ENCODE data around the gene ELL2.

The ELL2 gene

DNA sequence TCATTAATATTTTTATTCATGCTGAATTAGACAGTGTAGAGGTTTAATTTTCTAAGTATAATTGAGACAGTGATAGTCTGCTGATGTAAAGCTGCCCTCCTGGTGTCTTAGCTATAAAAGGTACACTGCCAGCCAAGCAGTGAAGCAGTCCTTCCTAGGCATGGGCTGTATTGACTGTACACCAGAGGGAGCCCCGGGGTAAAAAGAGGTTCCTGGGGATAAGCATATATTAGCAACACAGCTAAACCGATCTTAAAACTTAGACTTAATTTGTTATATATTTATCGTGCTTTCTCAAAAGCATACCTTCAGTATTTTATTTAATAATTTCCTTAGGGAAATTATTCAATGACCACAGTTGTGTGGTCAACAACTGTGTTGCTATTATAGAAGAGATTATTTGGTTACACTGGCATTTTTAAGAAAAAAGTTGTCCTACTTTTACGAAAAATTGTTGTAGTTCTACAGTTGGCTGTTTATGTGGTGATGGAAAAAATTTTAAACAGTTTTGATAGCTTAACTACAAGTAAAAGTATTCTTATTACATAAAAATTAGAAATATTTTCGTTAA, 68.8 kb downstream of the ELL2 start:
- H3K27ac ChIP-seq: no peak overlapping the region
- no peak overlapping the region for H3K4me3 ChIP-seq

DNA sequence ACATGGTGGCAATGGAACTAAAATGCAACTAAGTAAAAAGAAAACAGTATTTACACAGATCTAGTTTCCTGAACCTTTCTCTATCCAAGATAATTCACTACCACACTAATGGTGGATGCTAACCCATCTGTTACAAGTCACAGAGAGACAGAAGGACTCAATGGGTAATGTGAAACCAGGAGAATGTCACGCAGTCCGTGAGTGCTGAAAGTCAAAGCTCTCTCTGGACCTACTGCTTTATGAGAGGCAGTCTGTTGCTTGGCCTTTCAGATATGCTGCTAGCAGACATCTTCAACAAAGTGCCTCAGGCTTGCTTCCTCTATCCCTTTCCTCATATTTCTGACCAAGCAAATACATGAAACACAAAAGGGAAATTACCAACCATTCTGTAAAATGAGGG, 70.2 kb downstream of the ELL2 start:
- H3K4me3 ChIP-seq: no peak overlapping the region
- H3K27ac ChIP-seq: no peak overlapping the region

DNA sequence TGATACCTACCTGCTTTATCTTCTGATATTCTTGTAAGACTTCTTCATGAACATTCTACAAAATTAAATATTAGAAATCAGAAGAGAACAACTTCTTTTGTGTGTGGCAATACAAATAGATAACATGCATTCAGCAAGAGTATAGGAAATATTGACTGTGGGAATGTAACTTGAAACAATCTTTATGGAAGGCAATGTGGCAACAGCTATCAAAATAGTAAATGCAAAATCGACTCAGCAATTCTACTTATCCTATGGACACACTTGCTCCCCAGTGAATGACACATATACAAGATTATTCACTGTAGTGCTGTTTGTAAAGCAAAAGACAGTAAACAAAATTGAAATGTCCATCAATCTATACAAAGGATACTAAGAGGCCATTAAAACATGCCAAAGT, 72.6 kb downstream of the ELL2 start:
- Histone ChIP-seq H3K4me3 (no peak overlapping the region), H3K27ac (no peak overlapping the region)

DNA sequence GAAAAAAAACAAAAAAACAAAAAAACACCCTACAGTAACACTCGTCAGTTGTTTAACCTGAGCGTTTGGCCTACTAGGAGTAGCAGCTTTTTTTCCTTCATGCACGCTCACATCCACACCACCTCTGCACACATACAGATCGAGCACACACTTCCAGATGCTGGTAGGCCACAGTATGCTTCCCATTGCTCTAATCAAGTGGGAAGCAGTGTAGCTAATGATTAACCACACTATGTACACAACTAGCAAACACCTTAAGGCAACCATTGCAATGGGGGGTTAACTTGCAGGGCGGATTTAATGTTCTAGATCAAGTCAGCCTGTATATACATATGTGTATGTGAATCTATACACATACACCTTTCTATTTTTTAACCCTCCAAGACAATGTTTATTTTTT, 73.7 kb downstream of the ELL2 start:
- H3K4me3 ChIP-seq: no peak overlapping the region
- H3K27ac ChIP-seq: no peak overlapping the region

DNA sequence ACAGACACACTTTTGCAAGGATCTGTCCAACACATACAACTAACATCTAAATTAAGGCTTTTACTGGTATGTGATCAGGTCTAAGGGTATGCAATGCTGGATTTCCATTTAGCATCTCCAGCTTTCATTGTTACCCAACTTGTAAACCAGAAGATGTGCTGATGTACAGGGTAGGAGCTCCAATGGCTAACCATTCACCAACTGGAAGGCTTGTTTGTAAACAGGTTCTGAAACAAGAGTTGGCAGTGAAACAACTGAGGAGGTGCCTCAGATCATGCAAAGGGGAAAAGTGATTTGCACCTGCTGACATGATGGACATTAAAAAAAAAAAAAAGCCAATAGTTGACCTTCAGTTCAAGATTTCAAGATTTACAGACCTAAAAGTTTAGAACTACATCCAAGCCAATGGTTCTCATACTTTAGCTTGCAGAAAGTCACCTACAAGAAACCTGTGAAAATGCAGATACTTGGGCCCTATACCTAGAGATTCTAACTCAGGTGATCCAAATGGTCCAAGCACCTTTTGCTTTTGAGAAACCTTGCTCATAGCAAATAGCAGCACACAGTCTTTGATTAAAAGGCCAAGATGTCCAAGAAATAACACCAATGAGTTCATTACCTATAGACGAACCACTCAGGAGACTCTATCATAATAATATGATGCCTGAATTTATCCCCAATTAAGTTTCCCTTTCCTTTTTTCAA, 75.2 kb downstream of the ELL2 start:
- no peak overlapping the region for H3K27ac ChIP-seq
- no peak overlapping the region for H3K4me3 ChIP-seq

DNA sequence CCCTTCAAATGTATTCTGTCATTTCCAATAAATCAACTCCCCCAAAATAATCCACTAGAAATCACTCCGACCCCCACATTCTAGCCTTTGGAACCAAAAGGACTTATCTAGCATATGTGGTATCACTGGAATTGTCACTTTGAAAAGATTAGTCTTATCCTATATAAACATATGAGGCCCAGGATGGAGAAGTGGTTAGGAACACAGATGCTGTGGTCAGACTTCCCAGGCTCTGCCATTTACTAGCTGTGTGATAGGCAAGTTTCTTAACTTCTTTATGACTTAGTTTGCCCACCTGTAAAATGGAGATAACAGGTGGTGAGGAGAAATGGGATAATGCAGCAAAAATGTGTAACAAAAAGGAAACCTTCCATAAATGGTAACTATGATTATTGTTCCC, 77.1 kb downstream of the ELL2 start:
- Histone ChIP-seq H3K27ac (peak overlapping the region in 16 of 21 experiments; percentile 10 to 67 (median 51)), H3K4me3 (no peak overlapping the region)

DNA sequence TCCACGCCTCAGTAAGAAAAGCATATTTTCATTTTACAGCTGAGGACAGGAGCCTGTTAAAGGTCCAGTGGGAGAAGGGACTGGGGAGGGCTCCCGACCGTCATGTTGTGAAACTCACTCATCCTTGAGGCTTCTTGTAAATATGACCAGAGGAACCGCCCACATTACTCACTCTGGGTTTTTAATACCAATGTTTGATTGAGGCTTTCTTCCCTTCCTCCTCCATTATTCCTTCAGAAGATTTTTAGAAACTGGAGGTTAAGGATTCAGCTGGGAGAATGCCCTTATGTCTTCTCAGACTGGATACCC, 77.7 kb downstream of the ELL2 start:
- H3K27ac ChIP-seq: peak overlapping the region in 17 of 21 experiments; percentile 10 to 67 (median 50)

DNA sequence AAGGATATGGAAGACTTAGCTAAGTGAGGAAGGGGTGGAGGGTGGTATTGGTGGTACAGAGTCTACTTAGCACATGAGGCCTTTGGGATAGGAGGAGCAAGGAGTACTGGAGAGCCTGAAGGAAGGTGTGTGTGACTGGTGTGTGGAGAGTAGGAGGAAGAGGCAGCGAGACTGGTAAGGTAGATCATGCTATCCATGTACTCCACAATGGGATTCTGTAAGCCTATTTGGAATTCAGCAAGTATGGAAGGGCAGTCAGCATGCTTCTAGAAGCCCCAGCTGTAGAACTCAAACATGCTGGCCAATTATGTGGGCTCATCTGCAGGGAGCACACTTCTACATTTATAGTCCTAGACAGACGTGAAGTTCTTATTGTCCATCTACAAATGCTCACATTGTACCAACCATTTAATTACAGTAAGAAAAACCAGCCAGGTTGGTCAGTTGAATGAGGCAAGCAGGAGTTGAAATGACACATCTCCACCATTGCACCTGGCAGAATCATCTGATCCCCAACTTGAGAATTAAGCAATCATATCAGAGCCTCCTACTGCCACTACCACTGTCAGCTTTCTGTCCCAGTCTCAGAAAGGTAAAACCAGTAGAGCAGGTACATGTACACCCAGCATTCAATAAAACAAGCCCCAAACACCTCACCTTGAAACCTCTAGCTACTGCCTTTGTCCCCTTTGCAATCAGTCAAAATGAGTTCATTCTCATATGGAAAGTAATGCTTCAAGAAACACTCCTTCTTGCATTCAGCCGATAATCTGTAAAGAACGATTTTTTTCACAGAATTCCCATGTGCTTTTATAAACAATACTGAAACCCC, 78.2 kb downstream of the ELL2 start:
- no peak overlapping the region for H3K4me3 ChIP-seq
- H3K27ac ChIP-seq: peak overlapping the region in 17 of 21 experiments; percentile 18 to 67 (median 52)

More for the DNA sequence above, 77.7 kb downstream of the ELL2 start:
- no peak overlapping the region for H3K4me3 ChIP-seq

DNA sequence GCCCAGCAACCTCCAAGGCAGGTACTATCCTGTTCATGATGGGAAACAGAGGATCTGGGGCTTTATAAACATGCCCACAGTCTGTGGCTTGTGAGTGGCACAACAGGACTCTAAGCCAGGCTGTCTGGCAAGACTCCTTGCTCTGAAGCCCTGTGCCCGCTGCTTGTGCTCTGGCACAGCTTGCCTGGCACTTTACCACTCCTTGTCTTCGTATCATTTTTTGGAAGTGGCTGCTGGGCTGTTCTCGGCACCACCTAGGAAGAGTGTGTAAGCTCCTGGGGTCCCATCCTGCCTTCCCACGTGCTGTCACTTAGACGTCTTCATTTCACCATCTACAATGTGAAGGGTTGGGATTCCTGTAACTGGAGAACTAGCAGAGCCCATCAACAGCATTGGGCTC, 79.8 kb downstream of the ELL2 start:
- no peak overlapping the region for H3K4me3 ChIP-seq
- H3K27ac ChIP-seq: peak overlapping the region in 5 of 21 experiments; percentile 1 to 58 (median 54)

DNA sequence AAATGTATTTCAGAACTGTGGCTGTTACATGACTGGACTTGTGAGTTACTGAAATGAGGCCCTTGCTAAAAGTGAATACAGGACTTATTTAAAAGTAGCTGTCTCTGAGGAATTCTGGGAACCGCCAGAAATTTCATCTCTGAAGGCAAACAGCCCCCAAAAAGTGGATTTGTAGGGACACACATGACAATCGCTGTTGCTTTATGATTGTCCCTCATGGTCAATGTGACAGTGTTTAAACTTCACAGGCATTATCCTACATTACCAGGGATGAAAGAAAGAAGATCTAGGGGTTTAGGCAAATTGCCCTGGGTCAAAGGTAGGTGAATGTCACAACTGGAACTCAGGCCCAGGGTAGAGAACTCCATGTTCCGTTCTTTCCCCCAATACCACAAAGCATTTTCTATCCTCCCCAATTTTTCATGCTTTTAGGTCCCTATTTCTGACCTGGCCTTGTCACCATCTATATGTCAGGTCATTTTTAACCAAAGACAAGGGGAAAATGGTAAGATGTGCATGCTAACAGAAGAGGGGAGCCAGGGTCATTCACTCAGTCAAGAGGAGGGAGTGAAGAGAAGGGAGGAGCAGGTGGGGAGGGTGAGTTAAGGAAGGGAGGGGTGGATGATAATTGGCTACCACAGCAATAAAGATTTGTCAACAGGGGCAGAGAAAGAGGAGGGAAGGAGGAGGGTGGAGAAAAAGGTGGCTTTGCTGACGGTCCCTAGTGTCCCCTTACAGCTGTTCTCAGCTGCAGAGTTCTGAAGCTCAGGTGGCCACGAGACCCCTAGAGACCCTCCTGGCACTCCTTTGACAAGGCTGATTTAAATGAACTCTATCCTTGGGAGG, 81.3 kb downstream of the ELL2 start:
- Histone ChIP-seq H3K27ac (peak overlapping the region in 4 of 21 experiments; percentile 14 to 75 (median 58)), H3K4me3 (no peak overlapping the region)

DNA sequence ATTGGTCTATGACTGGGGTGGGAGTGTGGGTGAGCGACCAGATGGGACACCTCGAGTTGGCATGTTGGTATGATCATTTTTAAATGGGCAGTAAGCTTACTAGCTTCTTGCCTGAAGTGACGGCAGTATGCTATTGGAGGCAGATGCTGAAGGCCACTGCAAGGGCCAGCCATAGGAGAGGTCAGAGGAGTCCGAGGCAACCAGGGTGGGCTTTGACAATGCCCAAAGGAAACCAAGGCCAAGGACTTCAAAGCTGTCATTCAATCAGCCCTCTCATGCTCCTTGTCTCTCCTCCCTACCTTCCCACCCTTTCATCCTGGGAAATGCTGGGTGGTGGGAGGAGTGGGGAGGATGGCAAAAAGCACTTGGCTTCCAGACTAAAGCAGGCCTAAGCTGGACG, 82.0 kb downstream of the ELL2 start:
- H3K27ac ChIP-seq: peak overlapping the region in 5 of 21 experiments; percentile 14 to 75 (median 54)
- H3K4me3 ChIP-seq: no peak overlapping the region

DNA sequence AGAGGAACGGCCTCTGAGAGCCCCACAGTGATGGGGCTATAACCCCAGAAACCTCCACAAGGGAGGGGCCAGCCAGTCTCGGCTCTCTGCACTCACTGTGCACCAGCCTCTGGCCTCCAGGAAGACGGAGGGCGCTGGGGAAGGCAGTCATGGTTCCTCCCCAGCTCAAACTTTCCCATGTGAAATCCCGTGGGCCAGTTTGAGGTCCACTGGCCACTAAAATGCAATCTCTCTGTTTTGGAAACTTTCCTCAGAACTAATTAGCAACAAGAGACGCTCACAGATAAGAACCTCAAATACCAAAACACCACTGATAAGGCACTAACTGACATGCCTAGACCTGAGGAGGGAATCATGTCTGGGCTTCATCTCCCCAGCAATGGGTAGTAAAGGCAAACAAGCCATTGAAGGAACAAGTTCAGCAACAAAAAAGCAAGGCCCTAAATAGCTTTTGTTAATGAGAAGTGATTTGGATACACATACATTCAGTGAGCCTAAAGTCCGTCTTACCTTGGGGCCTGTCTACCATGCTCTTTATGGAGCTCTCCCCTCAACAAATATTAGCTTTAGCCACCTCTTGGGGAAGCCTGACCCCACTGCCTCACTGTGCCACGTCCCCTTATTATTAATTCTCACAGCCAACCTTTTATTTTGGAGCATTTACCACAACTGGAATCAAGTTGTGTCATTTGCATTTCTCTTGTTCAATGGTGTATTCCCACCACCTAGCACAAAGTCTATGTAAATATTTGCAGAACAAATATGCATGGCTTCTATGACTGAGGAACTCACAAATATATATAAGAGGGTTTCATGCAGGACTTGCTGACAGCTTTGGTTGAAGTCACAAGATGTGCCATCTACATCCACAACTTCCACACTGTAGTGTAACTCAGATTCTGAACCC, 83.0 kb downstream of the ELL2 start:
- Histone ChIP-seq H3K27ac (peak overlapping the region in 7 of 21 experiments; percentile 14 to 75 (median 51)), H3K4me3 (no peak overlapping the region)

DNA sequence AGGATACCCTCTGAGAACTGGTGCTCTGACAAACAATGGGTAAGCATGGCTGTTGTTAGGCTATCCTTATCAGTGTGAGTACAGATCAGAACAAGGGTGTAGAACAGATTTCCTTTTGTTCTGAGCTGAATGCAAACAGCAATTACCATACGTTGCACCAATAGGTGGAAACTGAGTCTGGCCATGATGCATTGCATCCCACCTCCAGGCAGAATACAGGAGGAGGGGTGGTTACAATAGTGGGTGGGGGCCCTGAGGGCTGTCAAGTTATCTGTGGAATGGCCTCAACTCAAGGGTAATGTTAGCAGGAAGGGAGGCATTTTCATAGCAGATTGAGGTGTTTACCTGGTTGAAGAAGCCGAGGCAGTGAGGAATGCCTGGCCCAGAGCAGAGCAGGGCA, 84.9 kb downstream of the ELL2 start:
- no peak overlapping the region for H3K27ac ChIP-seq
- no peak overlapping the region for H3K4me3 ChIP-seq

DNA sequence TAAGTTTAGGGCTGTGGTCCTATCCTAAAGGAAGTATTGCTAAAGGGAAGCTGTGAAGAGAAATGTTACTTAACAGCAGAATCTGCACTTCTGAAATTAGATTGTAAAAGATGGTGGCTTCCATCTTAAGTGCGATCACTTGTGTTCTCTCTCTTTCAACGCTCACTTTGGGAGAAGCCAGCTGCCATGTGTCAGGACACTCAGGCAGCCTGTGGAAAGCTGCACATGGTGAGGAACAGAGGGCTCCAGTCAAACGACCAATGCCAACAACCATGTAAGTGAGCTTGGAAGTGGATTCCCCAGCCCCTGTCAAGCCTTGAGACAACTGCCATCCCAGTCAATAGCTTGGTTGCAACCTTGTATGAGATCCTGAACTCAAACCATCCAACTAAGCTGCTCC, 87.4 kb downstream of the ELL2 start:
- no peak overlapping the region for H3K27ac ChIP-seq
- H3K4me3 ChIP-seq: no peak overlapping the region

DNA sequence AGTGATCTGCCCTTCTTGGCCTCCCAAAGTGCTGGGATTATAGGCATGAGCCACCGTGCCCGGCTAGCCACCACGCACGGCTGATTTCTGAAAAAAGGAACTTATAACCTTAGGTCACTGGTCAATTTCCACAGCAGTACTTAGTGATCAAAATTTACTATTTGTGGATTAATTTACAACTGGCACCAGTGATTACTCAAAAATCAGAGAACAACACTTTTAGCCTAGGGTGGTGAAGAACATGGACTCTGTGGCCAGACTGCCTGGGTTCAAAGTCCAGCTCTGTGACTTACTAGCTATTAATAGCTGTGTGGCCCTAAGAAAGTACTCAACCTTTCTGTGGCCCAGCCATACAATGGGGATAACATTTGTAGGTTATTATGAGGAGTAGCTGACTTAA, 88.3 kb downstream of the ELL2 start:
- H3K4me3 ChIP-seq: no peak overlapping the region
- H3K27ac ChIP-seq: no peak overlapping the region

DNA sequence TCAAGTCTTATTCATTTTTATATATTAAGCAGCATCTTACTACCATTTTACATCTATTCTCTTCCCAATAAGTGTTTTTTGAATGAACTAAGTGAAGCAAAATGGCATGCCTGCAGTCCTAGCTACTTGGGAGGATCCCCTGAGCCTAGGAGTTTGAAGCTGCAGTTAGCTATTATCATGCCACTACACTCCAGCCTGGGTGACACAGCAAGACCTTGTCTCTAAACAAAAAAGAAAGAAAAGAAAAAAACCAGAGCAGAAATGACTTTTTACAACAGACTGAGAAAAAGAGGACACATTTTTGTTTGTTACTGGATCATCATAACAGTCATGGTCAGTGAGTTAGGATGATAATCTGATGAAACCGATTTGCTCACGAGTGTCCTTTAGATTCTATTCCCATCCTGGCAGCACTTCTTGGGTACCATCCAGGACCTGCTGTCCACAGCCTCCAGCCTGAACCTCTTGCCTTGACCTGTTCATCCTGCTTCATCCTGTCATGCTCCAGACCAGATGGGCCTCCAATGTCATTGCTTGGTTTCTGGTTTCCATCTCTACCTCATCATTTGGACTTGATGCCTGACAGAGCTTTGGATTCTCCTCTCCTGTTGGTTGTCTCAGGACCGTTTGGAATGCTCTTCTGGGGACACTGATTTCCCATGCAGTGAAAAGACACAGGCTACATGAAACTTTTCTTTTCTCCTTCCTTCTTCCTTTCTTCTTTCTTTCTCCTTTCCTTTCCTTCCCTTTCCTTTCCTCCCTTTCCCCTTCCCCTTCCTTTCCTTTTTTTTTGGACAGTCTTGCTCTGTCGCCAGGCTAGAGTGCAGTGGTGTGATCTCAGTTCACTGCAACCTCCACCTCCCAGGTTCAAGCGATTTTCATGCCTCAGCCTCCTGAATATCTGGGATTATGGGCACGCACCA, 89.0 kb downstream of the ELL2 start:
- no peak overlapping the region for H3K27ac ChIP-seq
- H3K4me3 ChIP-seq: no peak overlapping the region

DNA sequence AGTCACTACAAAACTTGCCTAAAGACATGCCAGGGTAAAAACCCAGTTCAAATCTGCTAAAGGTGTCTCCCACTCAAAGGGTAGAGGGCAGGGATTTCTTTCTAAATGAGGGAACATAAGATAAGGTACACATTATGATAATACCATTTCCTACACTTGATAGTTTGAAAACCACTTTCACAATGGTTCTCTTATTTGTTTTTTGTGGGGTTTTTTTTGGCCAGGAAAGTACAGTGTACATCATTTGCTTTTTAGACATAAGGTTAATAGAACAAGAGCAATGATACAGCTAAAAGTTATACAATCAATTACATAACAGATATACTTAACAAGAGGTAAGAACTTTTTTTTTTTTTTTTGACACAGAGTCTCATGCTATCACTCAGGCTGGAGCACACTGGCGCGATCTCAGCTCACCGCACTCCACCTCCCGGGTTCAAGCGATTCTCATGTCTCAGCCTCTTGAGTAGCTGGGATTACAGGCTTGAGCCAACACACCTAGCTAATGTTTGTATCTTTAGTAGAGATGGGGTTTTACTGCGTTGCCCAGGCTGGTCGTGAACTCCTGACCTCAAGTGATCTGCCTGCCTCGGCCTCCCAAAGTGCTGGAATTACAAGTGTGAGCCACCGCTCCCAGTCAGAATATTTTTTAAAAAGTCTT, 90.4 kb downstream of the ELL2 start:
- Histone ChIP-seq H3K27ac (peak overlapping the region in 4 of 21 experiments; percentile 40 to 66 (median 54)), H3K4me3 (no peak overlapping the region)
